ENCODE results near the gene BIRC2.
"Not testable (repeated sequence)": the region's sequence is repeated elsewhere in the genome, so short reads cannot be mapped to it uniquely, and the experiment has no call there.

Gene BIRC2

GRCh38 chr11:102374633-102375424 lies 27.8 kb downstream of the BIRC2 start:
- not testable (repeated sequence) for DNase-seq (ENCODE audit: low read depth in 4 of 4, low spot score in 1 of 4)

- no peak for DNase-seq (ENCODE audit: low read depth in 4 of 4, low spot score in 1 of 4)
Measured at GRCh38 chr11:102375720-102376399, 28.8 kb downstream of the BIRC2 start.

- no peak for DNase-seq (ENCODE audit: low read depth in 4 of 4, low spot score in 1 of 4)
Measured at GRCh38 chr11:102377891-102378290, 30.9 kb downstream of the BIRC2 start.

- no peak for DNase-seq (ENCODE audit: low read depth in 4 of 4, low spot score in 1 of 4)
Measured at GRCh38 chr11:102378818-102379217, 31.8 kb downstream of the BIRC2 start.

GRCh38 chr11:102382384-102382783 lies 35.4 kb downstream of the BIRC2 start:
- DNase-seq (ENCODE audit: low read depth in 4 of 4, low spot score in 1 of 4): no peak

GRCh38 chr11:102383839-102384238 lies 36.8 kb downstream of the BIRC2 start:
- DNase-seq (ENCODE audit: low read depth in 4 of 4, low spot score in 1 of 4): no peak

GRCh38 chr11:102384419-102385079 lies 37.5 kb downstream of the BIRC2 start:
- DNase-seq (ENCODE audit: low read depth in 4 of 4, low spot score in 1 of 4): no peak

GRCh38 chr11:102385085-102386007 lies 38.3 kb downstream of the BIRC2 start:
- no peak for DNase-seq (ENCODE audit: low read depth in 4 of 4, low spot score in 1 of 4)

GRCh38 chr11:102386136-102386734 lies 39.2 kb downstream of the BIRC2 start:
- DNase-seq (ENCODE audit: low read depth in 4 of 4, low spot score in 1 of 4): no peak

GRCh38 chr11:102387043-102387781 lies 40.2 kb downstream of the BIRC2 start:
- no peak for DNase-seq (ENCODE audit: low read depth in 4 of 4, low spot score in 1 of 4)

- no peak for DNase-seq (ENCODE audit: low read depth in 4 of 4, low spot score in 1 of 4)
Measured at GRCh38 chr11:102389253-102389652, 42.2 kb downstream of the BIRC2 start.

- peak in 3 of 4 experiments; percentile 14 to 27 (median 21) for DNase-seq (ENCODE audit: low read depth in 4 of 4, low spot score in 1 of 4)
Measured at GRCh38 chr11:102390667-102391465, 43.9 kb downstream of the BIRC2 start.

- no peak for DNase-seq (ENCODE audit: low read depth in 4 of 4, low spot score in 1 of 4)
Measured at GRCh38 chr11:102391549-102392237, 44.7 kb downstream of the BIRC2 start.

GRCh38 chr11:102393272-102393730 lies 46.3 kb downstream of the BIRC2 start:
- no peak for DNase-seq (ENCODE audit: low read depth in 4 of 4, low spot score in 1 of 4)

GRCh38 chr11:102395720-102396393 lies 48.8 kb downstream of the BIRC2 start:
- DNase-seq (ENCODE audit: low read depth in 4 of 4, low spot score in 1 of 4): no peak

- DNase-seq (ENCODE audit: low read depth in 4 of 4, low spot score in 1 of 4): no peak
Measured at GRCh38 chr11:102396708-102397563, 49.9 kb downstream of the BIRC2 start.

GRCh38 chr11:102398297-102398696 lies 51.3 kb downstream of the BIRC2 start:
- DNase-seq (ENCODE audit: low read depth in 4 of 4, low spot score in 1 of 4): no peak
